ENCODE data around the gene APOL2.
"Not testable (repeated sequence)": the region's sequence is repeated elsewhere in the genome, so short reads cannot be mapped to it uniquely, and the experiment has no call there.

APOL2 gene

DNA sequence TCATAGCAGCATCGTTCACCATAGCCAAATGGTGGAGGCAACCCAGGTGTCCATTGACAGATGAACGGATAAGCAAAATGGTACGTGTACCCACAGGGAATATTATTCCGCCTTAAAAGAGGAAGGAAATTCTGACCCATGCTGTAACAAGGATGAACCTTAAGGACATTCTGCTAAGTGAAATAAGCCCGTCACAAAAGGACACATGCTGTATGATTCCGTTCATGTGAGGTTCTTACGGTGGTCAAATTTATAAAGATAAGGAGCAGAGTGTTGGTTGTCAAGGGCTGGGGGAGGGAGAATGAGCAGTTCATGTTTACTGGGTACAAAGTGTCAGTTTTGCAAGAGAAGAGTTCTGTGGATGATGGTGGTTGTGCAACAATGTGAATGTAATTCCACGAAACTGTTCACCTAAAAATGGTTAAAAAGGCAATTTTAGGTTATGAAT lies 39.9 kb upstream of the APOL2 start:
- H3K4me1 ChIP-seq (ENCODE audit: insufficient read depth, low read length) = peaks cover 15% of the 10 kb centered on the region

DNA sequence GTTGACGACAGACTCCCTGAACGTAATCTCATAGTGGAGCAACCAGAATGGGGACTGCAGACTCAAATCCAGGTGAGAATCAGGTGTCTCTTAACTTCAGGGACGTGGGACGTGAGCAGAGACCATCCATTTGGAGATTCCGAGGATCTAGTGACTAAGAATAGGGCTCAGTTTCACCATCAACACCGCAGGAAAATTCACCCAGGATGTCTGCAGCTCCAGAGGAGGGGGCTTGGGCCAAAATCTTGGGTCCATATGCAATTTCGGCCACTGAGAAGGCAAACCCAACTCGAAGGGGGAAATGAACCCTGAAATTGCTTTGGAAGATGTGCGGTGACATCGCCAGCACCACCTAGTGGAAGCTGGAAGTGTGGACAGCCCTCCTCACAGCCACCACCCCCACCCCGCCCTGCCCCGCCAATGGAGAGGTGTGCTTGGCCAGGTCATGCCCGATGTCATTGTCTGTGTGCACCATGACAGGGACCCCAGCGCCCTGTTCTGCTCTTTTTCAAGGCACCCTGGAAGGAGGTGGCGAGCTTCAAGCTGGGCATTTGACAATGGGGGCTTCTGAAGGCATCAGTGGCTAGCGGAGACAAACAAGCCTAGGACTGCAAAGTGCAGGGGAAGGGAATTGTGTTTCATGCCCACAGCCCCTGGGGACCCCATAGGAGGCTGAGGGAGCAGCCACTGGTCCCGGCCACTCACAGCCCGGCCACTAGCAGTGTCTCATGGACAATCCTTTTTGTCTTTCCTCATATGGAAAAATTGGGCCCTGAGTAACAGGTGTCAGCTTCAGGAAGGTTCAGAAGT lies 38.4 kb upstream of the APOL2 start:
- Histone ChIP-seq H3K4me1 (ENCODE audit: insufficient read depth, low read length) (peaks cover 15% of the 10 kb centered on the region), H3K27me3 (ENCODE audit: control insufficient read depth in 1 of 2, insufficient read depth in 2 of 2, low read length in 2 of 2) (no peaks in the 10 kb centered on the region), H3K36me3 (ENCODE audit: insufficient read depth, low read length) (peaks cover 15% of the 10 kb centered on the region), H3K27ac (ENCODE audit: low read depth, low read length) (peak overlapping the region; percentile 1), H3K4me3 (ENCODE audit: low read depth in 1 of 2, low read length in 2 of 2) (no peak overlapping the region), H3K9ac (ENCODE audit: low read length) (peak overlapping the region; percentile 38), H3K9me3 (ENCODE audit: low read length) (no peaks in the 10 kb centered on the region)

More for the DNA sequence above, 39.9 kb upstream of the APOL2 start:
- Histone ChIP-seq H3K27me3 (ENCODE audit: control insufficient read depth in 1 of 2, insufficient read depth in 2 of 2, low read length in 2 of 2) (no peaks in the 10 kb centered on the region), H3K27ac (ENCODE audit: low read depth, low read length) (no peak overlapping the region), H3K9ac (ENCODE audit: low read length) (no peak overlapping the region), H3K4me3 (ENCODE audit: low read depth in 1 of 2, low read length in 2 of 2) (no peak overlapping the region), H3K9me3 (ENCODE audit: low read length) (no peaks in the 10 kb centered on the region), H3K36me3 (ENCODE audit: insufficient read depth, low read length) (peaks cover 28% of the 10 kb centered on the region)

DNA sequence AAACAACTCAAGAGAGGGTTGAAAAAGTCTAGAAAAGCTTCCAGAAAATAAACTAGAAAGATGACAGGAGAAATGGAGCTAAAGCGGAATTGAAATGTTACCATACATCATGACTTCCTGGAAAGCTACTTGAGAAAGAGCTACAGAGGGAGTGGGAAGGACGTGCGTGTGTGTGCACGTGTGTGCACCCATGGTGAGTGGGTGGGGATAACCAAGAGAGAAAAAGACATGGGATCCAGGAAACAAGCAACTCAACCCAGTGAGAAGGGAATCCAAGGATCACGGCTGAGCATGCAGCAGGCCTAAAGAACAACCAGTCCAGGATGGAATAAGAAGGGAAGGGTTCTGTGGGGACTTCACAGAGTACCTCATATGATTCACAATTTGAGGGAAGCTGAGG lies 35.2 kb upstream of the APOL2 start:
- H3K36me3 ChIP-seq (ENCODE audit: insufficient read depth, low read length) = no peaks in the 10 kb centered on the region
- no peaks in the 10 kb centered on the region for H3K27me3 ChIP-seq (ENCODE audit: control insufficient read depth in 1 of 2, insufficient read depth in 2 of 2, low read length in 2 of 2)
- H3K9me3 ChIP-seq (ENCODE audit: low read length) = no peaks in the 10 kb centered on the region
- no peak overlapping the region for H3K27ac ChIP-seq (ENCODE audit: low read depth, low read length)
- no peak overlapping the region for H3K4me3 ChIP-seq (ENCODE audit: low read depth in 1 of 2, low read length in 2 of 2)
- H3K9ac ChIP-seq (ENCODE audit: low read length) = no peak overlapping the region
- H3K4me1 ChIP-seq (ENCODE audit: insufficient read depth, low read length) = peaks cover 15% of the 10 kb centered on the region

DNA sequence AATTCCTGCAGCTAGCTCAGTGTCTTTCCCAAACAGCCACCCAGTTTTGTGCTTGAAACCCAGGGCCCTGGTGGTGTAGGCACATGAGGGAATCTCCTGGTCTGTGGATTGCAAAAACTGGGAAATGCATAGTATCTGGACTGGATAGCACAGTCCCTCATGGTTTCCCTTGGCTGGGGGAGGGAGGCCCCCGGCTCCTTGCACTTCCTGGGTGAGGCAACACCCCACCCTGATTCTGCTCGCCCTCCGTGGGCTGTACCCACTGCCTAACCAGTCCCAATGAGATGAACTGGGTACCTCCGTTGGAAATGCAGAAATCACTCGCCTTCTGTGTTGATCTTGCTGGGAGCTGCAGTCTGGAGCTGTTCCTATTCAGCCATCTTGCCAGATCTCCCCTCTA lies 32.6 kb upstream of the APOL2 start:
- not testable (repeated sequence) for H3K4me3 ChIP-seq (ENCODE audit: low read depth in 1 of 2, low read length in 2 of 2); H3K27ac ChIP-seq (ENCODE audit: low read depth, low read length); H3K4me1 ChIP-seq (ENCODE audit: insufficient read depth, low read length); H3K27me3 ChIP-seq (ENCODE audit: control insufficient read depth in 1 of 2, insufficient read depth in 2 of 2, low read length in 2 of 2); H3K36me3 ChIP-seq (ENCODE audit: insufficient read depth, low read length); H3K9ac ChIP-seq (ENCODE audit: low read length); H3K9me3 ChIP-seq (ENCODE audit: low read length)

DNA sequence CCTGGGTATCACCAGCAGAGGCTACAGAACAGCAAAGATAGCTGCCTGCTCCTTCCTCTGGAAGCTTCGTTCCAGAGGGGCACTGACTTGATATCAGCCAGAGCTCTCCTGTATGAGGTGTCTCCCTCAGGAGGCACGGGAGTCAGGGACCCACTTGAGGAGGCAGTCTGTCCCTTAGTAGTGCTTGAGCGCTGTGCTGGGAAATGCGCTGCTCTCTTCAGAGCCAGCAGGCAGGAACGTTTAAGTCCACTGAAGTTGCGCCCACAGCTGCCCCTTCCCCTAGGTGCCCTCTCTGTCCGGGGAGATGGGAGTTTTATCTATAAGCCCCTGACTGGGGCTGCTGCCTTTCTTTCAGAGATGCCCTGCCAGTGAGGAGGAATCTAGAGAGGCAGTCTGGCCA lies 31.9 kb upstream of the APOL2 start:
- H3K36me3 ChIP-seq (ENCODE audit: insufficient read depth, low read length); H3K9ac ChIP-seq (ENCODE audit: low read length); H3K27me3 ChIP-seq (ENCODE audit: control insufficient read depth in 1 of 2, insufficient read depth in 2 of 2, low read length in 2 of 2); H3K4me3 ChIP-seq (ENCODE audit: low read depth in 1 of 2, low read length in 2 of 2); H3K27ac ChIP-seq (ENCODE audit: low read depth, low read length); H3K9me3 ChIP-seq (ENCODE audit: low read length); H3K4me1 ChIP-seq (ENCODE audit: insufficient read depth, low read length): not testable (repeated sequence)

DNA sequence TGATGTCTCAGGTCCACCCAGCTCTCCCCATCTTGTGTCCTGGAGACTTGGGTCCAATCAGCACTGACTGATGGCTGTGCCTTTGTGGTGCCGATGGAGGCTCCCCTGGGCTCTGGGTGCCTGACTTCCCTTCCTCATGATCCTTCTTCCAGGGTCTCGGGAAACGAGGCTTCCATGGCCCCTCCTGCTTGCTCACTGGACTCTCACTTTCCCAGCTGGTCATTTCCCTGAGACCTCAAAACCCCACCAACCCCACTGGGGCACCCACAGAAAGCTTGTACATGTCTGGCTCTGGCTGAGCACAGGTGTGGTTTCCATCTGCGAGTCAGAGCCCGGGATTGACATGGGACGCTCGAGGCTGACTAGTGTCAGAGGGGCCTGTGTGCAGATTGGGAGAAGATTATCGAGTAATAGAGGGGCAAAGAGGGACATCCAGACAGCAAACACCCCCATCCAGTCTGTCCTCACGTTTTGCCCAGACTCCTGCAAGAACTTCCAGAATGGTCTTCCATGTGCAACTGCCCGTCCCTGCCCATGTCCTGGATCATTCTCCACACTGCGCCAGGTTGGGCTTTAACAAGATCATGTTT lies 28.7 kb upstream of the APOL2 start:
- H3K27me3 ChIP-seq (ENCODE audit: control insufficient read depth in 1 of 2, insufficient read depth in 2 of 2, low read length in 2 of 2) = no peaks in the 10 kb centered on the region
- no peak overlapping the region for H3K4me3 ChIP-seq (ENCODE audit: low read depth in 1 of 2, low read length in 2 of 2)
- no peak overlapping the region for H3K9ac ChIP-seq (ENCODE audit: low read length)
- H3K4me1 ChIP-seq (ENCODE audit: insufficient read depth, low read length) = no peaks in the 10 kb centered on the region
- H3K9me3 ChIP-seq (ENCODE audit: low read length) = no peaks in the 10 kb centered on the region
- no peak overlapping the region for H3K27ac ChIP-seq (ENCODE audit: low read depth, low read length)
- H3K36me3 ChIP-seq (ENCODE audit: insufficient read depth, low read length) = peaks cover 9% of the 10 kb centered on the region

DNA sequence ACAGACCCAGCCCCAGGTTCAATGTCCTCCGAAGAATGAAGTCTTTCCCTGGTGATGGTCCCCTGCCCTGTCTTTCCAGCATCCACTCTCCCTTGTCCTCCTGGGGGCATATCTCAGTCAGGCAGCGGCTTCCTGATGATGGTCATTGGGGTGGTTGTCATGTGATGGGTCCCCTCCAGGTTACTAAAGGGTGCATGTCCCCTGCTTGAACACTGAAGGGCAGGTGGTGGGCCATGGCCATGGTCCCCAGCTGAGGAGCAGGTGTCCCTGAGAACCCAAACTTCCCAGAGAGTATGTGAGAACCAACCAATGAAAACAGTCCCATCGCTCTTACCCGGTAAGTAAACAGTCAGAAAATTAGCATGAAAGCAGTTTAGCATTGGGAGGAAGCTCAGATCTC lies 27.7 kb upstream of the APOL2 start:
- Histone ChIP-seq H3K36me3 (ENCODE audit: insufficient read depth, low read length) (peaks cover 18% of the 10 kb centered on the region), H3K4me1 (ENCODE audit: insufficient read depth, low read length) (no peaks in the 10 kb centered on the region), H3K27ac (ENCODE audit: low read depth, low read length) (no peak overlapping the region), H3K27me3 (ENCODE audit: control insufficient read depth in 1 of 2, insufficient read depth in 2 of 2, low read length in 2 of 2) (no peaks in the 10 kb centered on the region), H3K9me3 (ENCODE audit: low read length) (no peaks in the 10 kb centered on the region), H3K4me3 (ENCODE audit: low read depth in 1 of 2, low read length in 2 of 2) (no peak overlapping the region), H3K9ac (ENCODE audit: low read length) (no peak overlapping the region)

DNA sequence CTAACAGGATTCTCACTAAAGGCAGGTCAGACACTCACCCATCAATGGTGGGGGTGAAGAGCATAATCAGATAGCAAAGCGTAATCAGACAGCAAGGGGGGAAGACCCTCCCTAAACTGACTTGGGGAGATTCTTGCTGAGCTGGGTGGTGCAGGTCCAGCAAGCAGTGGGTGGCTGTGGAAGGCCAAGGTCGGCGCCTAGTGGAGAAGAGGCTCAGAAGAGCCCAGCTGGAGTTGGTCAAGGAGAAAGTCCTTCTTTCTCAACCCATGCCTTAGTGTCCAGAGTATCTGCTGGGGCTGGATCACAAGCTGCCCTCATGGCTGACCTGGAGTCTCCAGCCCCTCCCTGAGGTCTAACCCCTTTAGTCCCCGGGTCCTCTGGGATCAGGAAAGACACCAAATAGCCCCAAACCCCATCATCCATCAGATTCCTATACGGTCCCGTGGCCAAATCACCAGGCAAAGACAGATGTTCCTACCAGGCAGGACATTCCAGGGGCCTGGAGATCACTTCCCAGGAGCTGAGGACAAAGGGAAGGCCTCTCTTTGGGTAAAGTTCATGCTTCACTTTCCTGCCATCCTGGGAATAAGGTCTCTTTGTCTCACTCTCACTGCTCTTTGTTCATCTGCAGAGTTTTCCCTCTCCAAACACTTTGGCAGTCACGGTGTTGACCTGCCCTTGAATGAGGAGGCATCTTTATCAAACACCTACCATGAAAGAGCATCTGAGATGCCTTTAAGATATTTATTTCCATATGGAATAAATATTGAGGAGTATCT lies 24.7 kb upstream of the APOL2 start:
- not testable (repeated sequence) for H3K4me3 ChIP-seq (ENCODE audit: low read depth in 1 of 2, low read length in 2 of 2); H3K27me3 ChIP-seq (ENCODE audit: control insufficient read depth in 1 of 2, insufficient read depth in 2 of 2, low read length in 2 of 2); H3K27ac ChIP-seq (ENCODE audit: low read depth, low read length); H3K9ac ChIP-seq (ENCODE audit: low read length); H3K9me3 ChIP-seq (ENCODE audit: low read length); H3K4me1 ChIP-seq (ENCODE audit: insufficient read depth, low read length)
- peaks cover 31% of the 10 kb centered on the region for H3K36me3 ChIP-seq (ENCODE audit: insufficient read depth, low read length)

DNA sequence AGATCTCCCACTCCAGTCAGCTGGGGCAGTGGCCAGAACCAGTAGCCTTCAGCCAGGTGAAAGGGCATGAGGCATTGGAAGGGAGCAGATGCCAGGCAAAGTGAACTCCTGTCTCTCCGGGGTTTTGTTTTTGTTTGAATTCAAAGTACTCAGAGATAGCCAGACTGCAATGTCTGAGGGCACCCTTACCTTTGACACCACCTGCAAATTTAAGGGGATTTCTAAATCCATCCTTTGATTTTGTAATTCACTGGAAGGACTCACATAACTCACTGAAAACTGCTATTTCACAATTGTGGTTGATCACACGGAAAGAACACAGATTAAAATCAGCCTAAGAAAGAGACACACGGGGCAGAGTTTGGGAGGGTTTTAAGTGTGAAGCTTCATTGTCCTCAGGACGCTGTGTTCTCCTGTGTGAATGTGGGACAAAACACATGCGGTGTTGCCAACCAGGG lies 23.9 kb upstream of the APOL2 start:
- peaks cover 31% of the 10 kb centered on the region for H3K36me3 ChIP-seq (ENCODE audit: insufficient read depth, low read length)
- H3K27ac ChIP-seq (ENCODE audit: low read depth, low read length); H3K9ac ChIP-seq (ENCODE audit: low read length); H3K4me3 ChIP-seq (ENCODE audit: low read depth in 1 of 2, low read length in 2 of 2); H3K27me3 ChIP-seq (ENCODE audit: control insufficient read depth in 1 of 2, insufficient read depth in 2 of 2, low read length in 2 of 2); H3K9me3 ChIP-seq (ENCODE audit: low read length): not testable (repeated sequence)
- H3K4me1 ChIP-seq (ENCODE audit: insufficient read depth, low read length) = peaks cover 16% of the 10 kb centered on the region

DNA sequence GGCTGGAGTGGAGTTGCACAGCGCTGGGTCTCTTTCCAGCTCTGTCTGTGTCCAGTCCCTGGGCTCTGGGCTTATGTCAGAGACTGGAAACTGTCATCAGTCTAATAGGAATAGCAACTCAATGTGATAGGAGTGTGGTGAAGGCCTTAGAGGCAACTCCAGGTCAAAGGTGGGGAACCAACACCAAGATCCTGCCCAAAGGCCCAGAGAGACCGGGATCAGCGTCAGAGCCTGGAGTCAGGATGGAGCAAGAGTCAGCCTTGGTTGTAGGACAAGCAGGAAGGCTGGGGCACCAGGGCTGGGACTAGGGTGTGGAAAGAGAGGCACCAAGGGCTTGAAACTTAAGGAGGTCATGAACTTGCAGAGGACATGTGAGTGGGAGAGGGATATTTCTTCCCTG lies 23.0 kb upstream of the APOL2 start:
- not testable (repeated sequence) for H3K9me3 ChIP-seq (ENCODE audit: low read length); H3K27ac ChIP-seq (ENCODE audit: low read depth, low read length); H3K27me3 ChIP-seq (ENCODE audit: control insufficient read depth in 1 of 2, insufficient read depth in 2 of 2, low read length in 2 of 2); H3K4me3 ChIP-seq (ENCODE audit: low read depth in 1 of 2, low read length in 2 of 2); H3K9ac ChIP-seq (ENCODE audit: low read length)
- peaks cover 38% of the 10 kb centered on the region for H3K36me3 ChIP-seq (ENCODE audit: insufficient read depth, low read length)
- peaks cover 18% of the 10 kb centered on the region for H3K4me1 ChIP-seq (ENCODE audit: insufficient read depth, low read length)

DNA sequence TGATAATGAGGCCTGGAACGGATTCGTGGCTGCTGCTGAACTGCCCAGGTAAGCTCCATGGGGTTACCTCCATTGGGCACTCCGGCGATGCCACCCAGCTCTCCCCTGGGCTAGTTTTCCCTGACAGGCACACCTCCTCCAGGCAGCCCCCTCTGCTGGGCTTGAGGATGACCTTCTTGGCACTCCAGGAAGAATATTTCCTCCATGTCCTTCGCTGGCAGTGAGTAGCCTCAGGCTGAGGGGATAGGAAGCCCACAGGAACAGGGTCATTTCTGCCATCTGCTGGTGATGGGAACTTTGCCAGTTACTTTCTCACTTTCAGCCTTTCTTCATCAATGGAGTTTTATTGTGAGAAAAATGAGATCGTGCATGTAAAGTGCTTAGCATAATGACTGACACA lies 22.3 kb upstream of the APOL2 start:
- H3K4me3 ChIP-seq (ENCODE audit: low read depth in 1 of 2, low read length in 2 of 2); H3K27me3 ChIP-seq (ENCODE audit: control insufficient read depth in 1 of 2, insufficient read depth in 2 of 2, low read length in 2 of 2); H3K9me3 ChIP-seq (ENCODE audit: low read length); H3K27ac ChIP-seq (ENCODE audit: low read depth, low read length); H3K9ac ChIP-seq (ENCODE audit: low read length): not testable (repeated sequence)
- Histone ChIP-seq H3K4me1 (ENCODE audit: insufficient read depth, low read length) (peaks cover 18% of the 10 kb centered on the region), H3K36me3 (ENCODE audit: insufficient read depth, low read length) (peaks cover 38% of the 10 kb centered on the region)

Data from muscle layer of colon (tissue), 2 donors.